Ishikawa (cell line): ENCODE results near the gene CLSTN1.

ENCODE experiments used
- CEBPB ChIP-seq: IDR thresholded peaks from 2 replicates; pipeline ENCODE4 v1.6.1; 2012
- FOXM1 ChIP-seq: IDR thresholded peaks from 2 replicates; pipeline ENCODE4 v1.6.1; 2012; ENCODE audit warnings: low read depth, borderline replicate concordance

DNA sequence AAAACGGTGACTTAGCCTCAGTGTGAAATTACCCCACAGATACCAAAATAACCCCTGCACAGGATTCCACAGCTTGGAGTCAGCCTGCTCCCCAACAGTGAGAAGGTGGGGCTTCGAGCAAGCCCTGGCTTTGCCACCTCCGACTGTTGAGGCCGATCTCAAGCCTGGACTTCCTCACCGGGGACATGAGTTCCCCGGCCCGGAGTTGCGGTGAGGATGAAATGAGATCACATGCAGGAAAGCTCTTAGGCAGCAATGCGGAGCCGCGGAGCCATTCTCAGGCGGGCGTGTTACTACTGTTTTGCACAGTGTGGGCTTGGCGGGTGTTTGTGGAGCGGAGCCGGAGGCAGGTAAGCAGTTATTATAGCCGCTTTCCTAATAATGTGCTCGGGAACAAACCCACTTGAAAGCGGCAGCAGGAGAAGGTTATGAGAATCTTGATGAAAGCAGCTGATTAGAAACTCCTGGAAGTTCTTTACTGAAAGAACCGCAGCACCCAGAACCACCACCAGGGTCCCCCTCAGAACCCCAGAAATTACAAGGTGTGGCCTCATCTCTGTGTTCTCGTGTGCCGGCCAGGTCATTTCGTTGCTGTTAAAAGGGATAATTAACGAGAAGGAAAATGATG is 3.9 kb upstream of the CLSTN1 start:
- TF ChIP-seq CEBPB (no peak), FOXM1 (no peak)
